Stomach smooth muscle (tissue), 2 donors: ENCODE results near the gene FNDC3B.

Experiments used
- H3K27ac ChIP-seq: one replicate; pipeline ENCODE4 v1.7.0; 2013; ENCODE audit warnings: mild to moderate bottlenecking, low read length, inconsistent platforms
- H3K27me3 ChIP-seq, 2 donors: one replicate each; pipeline ENCODE4 v1.7.0; 2013; ENCODE audit warnings: low read length in 2 of 2; ENCODE audit not compliant: insufficient read depth in 2 of 2, control insufficient read depth in 1 of 2
- H3K36me3 ChIP-seq, 2 donors: one replicate each; pipeline ENCODE4 v1.7.0; 2013; ENCODE audit warnings: low read length in 2 of 2; ENCODE audit not compliant: control insufficient read depth in 2 of 2, insufficient read depth in 2 of 2
- H3K4me1 ChIP-seq: one replicate; pipeline ENCODE4 v1.7.0; 2013; ENCODE audit warnings: low read length; ENCODE audit not compliant: control insufficient read depth, insufficient read depth
- H3K4me3 ChIP-seq, 2 donors: one replicate each; pipeline ENCODE4 v1.7.0; 2013; ENCODE audit warnings: low read length in 2 of 2
- H3K9ac ChIP-seq, 2 donors: one replicate each; pipeline ENCODE4 v1.7.0; 2013; ENCODE audit warnings: low read length in 2 of 2, mild to moderate bottlenecking in 1 of 2
- H3K9me3 ChIP-seq, 2 donors: one replicate each; pipeline ENCODE4 v1.7.0; 2013; ENCODE audit warnings: low read length in 2 of 2; ENCODE audit not compliant: control insufficient read depth in 2 of 2
- donor health status: healthy.
- donor health status: Pancreatic carcinoma.

FNDC3B gene

GRCh38 chr3:172384836-172385235 is 345.5 kb downstream of the FNDC3B start:
- peaks cover 8 to 11% of the 10 kb centered on the region in 2 donors for H3K36me3 ChIP-seq
- no peak overlapping the region for H3K9ac ChIP-seq
- H3K27me3 ChIP-seq, result no peaks in the 10 kb centered on the region
- H3K9me3 ChIP-seq, result no peaks in the 10 kb centered on the region
- H3K27ac ChIP-seq, result no peak overlapping the region
- H3K4me3 ChIP-seq, result no peak overlapping the region
- no peaks in the 10 kb centered on the region for H3K4me1 ChIP-seq

- no peak overlapping the region for H3K27ac ChIP-seq
- no peaks in the 10 kb centered on the region for H3K36me3 ChIP-seq
- no peak overlapping the region for H3K4me3 ChIP-seq
- H3K9me3 ChIP-seq, result no peaks in the 10 kb centered on the region
- H3K27me3 ChIP-seq, result no peaks in the 10 kb centered on the region
- H3K4me1 ChIP-seq, result no peaks in the 10 kb centered on the region
- no peak overlapping the region for H3K9ac ChIP-seq
Observed at GRCh38 chr3:172387728-172388127, 348.4 kb downstream of the FNDC3B start.

- no peak overlapping the region for H3K9ac ChIP-seq
- no peak overlapping the region for H3K27ac ChIP-seq
- H3K27me3 ChIP-seq, result no peaks in the 10 kb centered on the region
- no peaks in the 10 kb centered on the region for H3K4me1 ChIP-seq
- no peaks in the 10 kb centered on the region for H3K9me3 ChIP-seq
- no peak overlapping the region for H3K4me3 ChIP-seq
- no peaks in the 10 kb centered on the region for H3K36me3 ChIP-seq
Observed at GRCh38 chr3:172388412-172389078, 349.2 kb downstream of the FNDC3B start.

DNA sequence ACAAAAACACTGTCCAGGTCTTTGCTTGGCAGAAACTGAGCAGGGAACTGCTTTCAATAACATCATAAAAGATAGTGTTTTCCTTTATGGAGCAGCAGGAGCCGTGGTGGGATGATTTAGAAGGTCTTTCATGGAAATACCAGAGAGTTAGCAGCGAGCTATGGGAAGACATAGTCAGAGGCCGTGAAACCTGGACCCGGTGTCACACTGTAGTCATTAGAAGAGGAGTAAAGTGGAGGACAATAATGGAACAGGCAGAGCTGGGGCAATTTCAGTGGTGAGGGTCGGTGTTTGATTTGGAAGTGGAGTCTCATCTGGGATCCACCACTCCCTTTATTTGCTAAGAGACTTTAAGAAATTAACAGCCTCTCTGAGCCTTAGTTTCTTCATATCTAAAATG is 351.4 kb downstream of the FNDC3B start:
- Histone ChIP-seq H3K9ac (no peak overlapping the region), H3K27me3 (no peaks in the 10 kb centered on the region), H3K27ac (no peak overlapping the region), H3K4me1 (no peaks in the 10 kb centered on the region), H3K4me3 (no peak overlapping the region), H3K9me3 (no peaks in the 10 kb centered on the region), H3K36me3 (no peaks in the 10 kb centered on the region)

DNA sequence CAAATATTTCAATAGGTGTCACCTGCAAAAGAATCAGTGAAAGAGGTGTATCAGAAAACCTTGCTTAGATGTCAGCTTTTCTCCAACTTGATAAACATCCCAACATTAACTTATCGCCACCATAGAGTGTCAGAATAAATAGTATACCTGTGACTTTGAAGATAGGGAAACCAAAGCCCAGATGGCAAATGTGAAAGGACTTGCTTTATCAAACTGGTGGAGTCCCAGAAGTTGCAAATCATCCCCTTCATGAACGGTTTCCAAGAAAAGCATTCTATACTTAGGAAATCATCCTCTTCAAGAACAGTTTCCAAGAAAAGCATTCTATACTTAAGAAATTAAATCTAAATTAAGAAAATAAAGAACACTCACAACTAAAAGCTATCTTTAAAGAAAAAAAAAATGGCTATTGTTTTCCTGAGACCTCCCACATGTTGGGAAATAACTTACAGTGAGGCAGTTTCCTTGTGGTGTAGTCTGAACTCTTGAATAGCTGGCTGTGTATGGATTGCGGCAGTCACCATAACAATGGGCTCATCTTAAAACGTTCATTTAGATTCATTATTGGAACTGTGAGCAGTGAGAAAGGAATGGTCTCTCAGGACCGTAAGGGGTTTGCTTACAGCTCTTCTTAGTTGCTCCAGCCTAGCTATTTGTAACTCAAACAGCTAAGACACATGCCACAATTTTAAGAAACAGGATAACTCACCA is 352.4 kb downstream of the FNDC3B start:
- Histone ChIP-seq H3K4me1 (no peaks in the 10 kb centered on the region), H3K9ac (no peak overlapping the region), H3K27ac (no peak overlapping the region), H3K4me3 (no peak overlapping the region), H3K36me3 (peaks cover 0 to 5% of the 10 kb centered on the region in 2 donors), H3K9me3 (no peaks in the 10 kb centered on the region), H3K27me3 (no peaks in the 10 kb centered on the region)

DNA sequence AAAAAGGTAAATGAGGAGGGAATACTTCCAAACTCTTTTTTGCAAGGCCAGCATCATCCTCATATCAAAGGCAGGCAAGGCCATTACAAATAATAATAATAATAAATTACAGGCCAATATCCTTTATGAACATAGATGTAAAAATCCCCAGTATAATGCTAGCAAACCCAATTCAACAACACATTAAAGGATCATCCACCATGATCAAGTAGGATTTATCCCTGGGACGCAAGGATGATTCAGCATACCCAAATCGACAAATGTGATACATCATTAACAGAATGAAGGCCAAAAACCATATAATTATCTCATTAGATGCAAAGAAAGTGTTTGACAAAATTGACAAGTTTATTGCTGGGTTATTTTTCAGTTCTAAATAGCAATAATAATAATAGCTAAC is 355.3 kb downstream of the FNDC3B start:
- Histone ChIP-seq H3K36me3 (peaks cover 10 to 16% of the 10 kb centered on the region in 2 donors), H3K27ac (no peak overlapping the region), H3K27me3 (no peaks in the 10 kb centered on the region), H3K4me3 (no peak overlapping the region), H3K4me1 (no peaks in the 10 kb centered on the region), H3K9ac (no peak overlapping the region), H3K9me3 (no peaks in the 10 kb centered on the region)

DNA sequence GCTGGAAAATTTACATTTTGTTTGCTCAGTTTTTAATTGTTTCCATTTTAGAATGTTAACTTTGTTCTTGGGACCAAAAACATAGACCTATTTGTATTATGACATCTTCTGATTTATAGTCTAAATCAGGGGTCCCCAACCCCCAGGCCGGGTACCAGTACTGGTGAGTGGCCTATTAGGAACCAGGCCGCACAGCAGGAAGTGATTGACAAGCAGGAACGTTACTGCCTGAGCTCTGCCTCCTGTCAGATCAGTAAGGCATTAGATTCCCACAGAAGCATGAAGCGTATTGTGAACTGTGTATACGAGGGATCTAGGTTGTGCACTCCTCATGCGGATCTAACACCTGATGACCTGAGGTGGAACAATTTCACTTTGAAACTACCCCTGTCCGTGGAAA is 357.0 kb downstream of the FNDC3B start:
- H3K27ac ChIP-seq, result no peak overlapping the region

GRCh38 chr3:172397716-172398405 is 358.5 kb downstream of the FNDC3B start:
- Histone ChIP-seq H3K27ac (no peak overlapping the region), H3K36me3 (peaks cover 14 to 20% of the 10 kb centered on the region in 2 donors), H3K4me3 (no peak overlapping the region), H3K4me1 (no peaks in the 10 kb centered on the region), H3K9ac (no peak overlapping the region), H3K27me3 (no peaks in the 10 kb centered on the region), H3K9me3 (no peaks in the 10 kb centered on the region)

More for the DNA sequence above, 357.0 kb downstream of the FNDC3B start:
- H3K9ac ChIP-seq, result no peak overlapping the region
- H3K4me1 ChIP-seq, result no peaks in the 10 kb centered on the region
- no peak overlapping the region for H3K4me3 ChIP-seq
- no peaks in the 10 kb centered on the region for H3K27me3 ChIP-seq
- H3K36me3 ChIP-seq, result peaks cover 13 to 20% of the 10 kb centered on the region in 2 donors
- H3K9me3 ChIP-seq, result no peaks in the 10 kb centered on the region

- no peaks in the 10 kb centered on the region for H3K9me3 ChIP-seq
- no peaks in the 10 kb centered on the region for H3K4me1 ChIP-seq
- H3K9ac ChIP-seq, result no peak overlapping the region
- no peaks in the 10 kb centered on the region for H3K27me3 ChIP-seq
- H3K4me3 ChIP-seq, result no peak overlapping the region
- H3K27ac ChIP-seq, result no peak overlapping the region
- H3K36me3 ChIP-seq, result peaks cover 14 to 20% of the 10 kb centered on the region in 2 donors
Observed at GRCh38 chr3:172398484-172398883, 359.1 kb downstream of the FNDC3B start.

DNA sequence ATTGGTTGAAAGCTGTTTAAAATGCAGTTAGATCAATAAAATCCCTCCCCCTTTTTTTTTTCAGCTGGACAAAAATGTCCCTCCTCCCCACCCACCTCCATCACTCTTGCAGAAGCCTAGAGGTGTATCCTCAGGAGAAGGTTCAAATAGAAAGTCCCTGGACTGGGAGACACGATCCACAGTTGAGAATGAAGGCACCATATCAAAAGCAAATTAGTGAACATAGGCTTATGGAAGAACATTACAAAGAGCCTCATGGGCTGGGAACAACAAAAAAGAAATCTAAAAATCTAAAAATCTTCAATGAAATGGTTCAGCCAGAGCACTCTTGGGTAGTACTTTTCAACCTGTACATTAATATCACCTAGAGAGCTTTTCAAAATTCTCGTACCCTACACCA is 362.7 kb downstream of the FNDC3B start:
- H3K9ac ChIP-seq, result no peak overlapping the region
- H3K4me1 ChIP-seq, result no peaks in the 10 kb centered on the region
- H3K36me3 ChIP-seq, result peaks cover 12% of the 10 kb centered on the region in 2 donors
- no peaks in the 10 kb centered on the region for H3K27me3 ChIP-seq
- no peak overlapping the region for H3K4me3 ChIP-seq
- peaks cover 0 to 2% of the 10 kb centered on the region in 2 donors for H3K9me3 ChIP-seq
- H3K27ac ChIP-seq, result no peak overlapping the region
